Measurements from ENCODE around the gene ADARB1.

Gene ADARB1

DNA sequence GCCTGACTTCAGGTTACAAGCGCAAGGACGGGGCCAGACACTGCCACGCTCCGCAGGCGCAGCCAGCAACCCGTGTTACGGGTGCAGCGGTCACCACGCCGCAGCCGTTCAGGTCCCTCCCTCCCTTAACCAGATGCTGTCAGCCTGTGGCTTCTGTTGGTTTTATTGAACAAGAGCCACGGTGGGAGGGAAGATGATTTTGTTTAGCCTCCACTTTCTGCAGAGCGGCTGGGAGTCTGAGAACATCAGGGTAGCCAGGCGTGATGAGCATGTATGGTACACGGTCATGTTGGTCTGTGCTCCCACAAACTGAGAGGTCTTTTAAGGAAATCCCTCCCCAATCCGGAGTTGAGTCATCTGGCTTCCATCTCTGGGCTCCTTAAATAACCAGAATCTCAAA is 18.5 kb upstream of the ADARB1 start:
- peak; percentile 49 for DNase-seq

DNA sequence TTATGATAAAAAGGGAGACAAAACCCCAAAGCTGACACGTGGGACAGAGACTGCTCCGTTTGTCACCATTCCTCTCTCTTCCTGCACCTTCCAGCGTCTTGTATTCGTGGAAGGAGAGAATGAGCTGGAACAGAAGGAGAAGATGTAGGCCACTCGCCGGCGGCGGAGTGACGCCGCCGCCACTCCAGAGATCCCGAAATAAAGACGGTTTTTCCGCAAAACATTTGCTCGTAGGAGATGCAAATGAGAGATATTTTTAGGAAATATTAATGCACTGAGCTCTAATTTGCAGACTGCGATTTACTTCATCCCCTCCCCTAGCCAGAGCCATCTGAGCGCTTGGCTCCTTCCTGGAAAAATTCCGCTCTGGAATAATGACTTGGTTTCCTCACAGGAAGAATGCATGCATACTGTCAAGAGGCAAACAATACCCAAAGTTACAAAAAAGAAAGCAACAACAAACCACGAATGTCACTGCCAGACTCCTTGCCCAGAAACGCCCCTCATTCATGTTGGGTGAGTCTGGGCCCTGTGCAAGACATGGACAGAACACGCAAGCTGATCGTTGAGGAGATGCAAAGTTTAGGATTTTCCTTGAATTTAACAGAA is 18.0 kb upstream of the ADARB1 start:
- no peak for DNase-seq

DNA sequence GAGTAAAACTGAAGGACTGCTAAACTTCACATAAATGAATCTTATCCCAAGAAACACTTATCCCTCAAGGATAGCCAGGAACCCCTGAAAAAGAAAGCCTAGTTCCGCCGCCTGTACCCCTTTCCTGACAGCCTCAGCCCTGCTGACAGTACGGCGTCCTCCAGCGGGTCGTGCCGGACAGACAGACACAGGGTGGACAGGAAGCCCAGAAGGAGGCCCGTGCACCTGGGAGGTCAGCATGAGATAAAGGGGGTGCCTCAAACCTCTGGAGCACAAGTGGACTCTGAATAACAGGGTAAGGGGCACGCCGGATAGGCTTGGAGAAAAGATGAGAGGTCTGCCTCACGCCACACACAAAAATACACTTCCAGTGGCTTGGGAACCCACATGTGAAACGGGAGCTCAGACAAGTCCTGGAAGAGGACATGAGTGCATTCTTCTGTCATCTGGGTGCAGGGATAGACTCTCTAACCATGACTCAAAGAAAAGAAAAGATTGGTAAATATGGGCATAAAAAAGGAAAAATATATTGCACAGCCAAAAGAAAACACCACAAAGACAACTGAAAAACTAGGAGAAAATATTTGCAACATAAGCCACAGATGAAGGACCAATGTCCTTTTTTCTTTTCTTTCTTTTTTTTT is 17.3 kb upstream of the ADARB1 start:
- peak; percentile 13 for DNase-seq

DNA sequence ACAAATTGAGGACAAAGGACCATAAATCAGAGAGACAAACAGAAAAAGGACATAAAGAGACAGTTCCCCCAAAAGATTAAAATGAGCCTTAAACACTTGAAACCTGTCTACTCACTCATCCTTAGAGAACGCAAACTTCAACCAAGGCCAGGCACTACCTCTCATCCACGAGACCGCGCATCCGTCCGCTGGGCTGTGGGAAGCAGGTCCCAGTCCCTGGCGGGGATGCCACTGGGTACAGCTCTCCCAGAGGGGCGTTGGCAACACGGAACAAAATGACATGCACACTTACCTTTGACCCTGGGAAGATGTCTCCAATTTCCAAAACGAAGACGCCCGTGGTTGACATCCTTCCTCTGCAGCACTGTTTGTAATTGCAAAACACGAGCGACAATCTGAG is 16.5 kb upstream of the ADARB1 start:
- DNase-seq: no peak

DNA sequence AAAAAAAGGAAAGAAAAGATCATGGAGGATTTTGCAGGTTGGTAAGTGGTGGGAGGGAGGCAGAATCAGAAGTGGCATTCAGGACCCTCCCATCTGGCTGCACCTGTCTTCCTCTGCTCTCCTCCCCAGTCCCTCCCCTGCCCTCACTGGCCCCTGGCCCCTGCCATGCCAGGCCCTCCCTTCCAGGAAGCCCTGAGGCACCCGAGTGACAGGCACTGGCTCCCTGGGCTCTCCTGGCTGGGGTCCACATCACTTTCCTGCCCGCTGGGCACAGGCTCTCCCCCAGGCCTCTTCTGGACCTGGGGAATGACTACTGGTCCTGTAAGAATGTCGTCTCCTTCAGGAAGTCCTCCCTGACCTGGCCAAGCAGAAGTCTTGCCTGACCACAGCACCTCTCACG is 15.3 kb upstream of the ADARB1 start:
- no peak for DNase-seq

DNA sequence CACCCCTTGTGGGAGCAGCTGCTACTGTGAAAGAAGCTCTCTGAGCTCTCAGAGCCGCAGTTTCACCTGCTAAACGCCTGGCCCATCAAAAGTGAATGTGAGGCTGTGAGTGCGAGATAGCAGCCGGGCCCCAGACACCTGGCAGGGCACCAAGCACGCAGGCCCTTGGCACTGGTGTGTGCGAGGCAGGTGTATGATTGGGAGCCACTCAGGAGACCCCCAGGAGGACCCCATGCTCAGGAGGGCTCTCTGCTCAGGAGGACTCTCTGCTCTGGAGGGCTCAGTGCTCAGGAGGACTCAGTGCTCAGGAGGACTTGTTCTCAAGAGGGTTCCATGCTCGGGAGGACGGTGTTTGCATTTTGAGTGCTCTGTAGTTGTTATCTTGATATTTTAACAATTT is 14.3 kb upstream of the ADARB1 start:
- DNase-seq: no peak

DNA sequence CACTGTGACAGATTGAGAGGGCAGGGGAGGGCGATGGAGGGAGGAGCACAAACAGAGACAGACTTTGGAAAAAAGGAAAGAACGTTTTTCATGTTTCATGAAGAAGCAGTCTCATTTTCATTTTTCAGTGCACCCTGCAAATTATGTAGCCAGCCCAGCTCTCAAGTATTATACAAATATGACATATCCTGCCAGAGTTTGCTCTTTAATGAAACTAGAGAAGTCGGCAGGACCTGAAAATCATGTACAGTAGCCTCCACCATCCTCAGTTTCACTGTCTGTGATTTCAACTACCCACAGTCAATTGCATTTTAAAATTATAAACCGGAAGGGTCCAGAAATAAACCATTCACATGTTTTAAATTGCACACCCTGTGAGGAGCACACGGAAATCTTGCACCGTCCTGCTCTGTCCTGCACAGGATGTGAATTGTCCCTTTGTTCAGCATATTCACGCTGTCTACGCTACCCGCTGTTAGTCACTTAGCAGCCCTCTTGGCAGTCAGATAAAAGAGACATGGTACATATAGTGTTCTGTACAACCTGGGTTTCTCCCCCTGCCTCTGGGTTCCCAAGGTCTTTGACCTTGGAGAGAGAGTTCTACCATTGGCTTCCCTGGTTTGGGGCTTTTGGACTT is 13.6 kb upstream of the ADARB1 start:
- no peak for DNase-seq

DNA sequence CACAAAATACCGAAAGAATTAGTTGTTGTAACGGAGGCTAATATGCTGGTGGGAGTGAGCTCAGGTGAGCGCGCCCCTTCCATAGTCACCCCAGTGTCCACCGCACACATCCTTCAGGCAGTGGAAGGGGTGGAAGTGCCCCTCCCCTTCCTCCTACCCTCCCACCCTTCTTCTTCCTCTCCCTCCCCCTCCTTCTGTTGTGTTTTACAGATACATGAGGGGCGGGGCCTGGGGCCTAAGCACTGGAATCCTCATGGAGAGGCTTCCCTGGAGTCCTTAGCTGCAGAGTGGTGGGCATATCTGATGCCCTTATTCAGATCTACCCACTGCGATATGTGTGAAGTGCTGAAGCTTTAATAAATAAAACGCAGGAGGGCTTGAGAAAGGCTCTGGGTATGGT is 10.3 kb upstream of the ADARB1 start:
- DNase-seq: no peak

DNA sequence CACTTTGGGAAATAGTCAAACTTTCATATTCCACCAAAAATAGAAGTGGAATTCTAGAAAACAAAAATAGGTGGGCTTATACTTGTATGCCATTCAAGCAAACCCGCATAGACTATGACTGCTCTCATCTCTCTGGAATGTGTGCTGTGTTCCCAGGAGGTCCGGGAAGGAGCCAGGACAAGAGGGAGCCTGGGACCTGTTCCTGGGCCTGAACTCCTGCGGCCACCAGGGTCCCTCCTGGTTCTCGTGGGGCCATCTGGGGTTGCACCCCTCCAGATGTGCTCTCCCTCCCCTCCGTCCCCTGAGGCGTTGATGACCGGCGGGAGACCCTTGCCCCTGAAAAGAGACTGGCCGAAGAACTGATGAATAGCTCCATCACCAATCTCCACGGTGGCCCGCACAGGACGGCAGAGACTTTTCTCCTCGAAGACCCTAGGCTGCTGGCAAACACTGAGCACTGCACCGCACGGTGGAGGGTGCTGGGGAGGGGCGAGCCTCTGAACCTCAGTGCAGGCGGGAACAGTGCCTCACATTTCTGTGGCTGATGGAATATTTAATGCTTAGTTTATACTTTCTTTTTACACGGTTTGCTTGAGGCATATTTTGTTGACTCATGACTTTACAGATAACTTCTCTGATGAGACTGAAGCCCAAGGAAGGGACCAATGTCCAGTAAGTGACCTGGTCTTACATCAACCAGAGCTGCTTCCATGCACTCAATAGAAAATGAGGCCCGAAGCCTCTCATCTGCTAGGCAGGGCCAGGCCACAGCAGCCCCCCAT is 9.6 kb upstream of the ADARB1 start:
- peak; percentile 70 for DNase-seq

DNA sequence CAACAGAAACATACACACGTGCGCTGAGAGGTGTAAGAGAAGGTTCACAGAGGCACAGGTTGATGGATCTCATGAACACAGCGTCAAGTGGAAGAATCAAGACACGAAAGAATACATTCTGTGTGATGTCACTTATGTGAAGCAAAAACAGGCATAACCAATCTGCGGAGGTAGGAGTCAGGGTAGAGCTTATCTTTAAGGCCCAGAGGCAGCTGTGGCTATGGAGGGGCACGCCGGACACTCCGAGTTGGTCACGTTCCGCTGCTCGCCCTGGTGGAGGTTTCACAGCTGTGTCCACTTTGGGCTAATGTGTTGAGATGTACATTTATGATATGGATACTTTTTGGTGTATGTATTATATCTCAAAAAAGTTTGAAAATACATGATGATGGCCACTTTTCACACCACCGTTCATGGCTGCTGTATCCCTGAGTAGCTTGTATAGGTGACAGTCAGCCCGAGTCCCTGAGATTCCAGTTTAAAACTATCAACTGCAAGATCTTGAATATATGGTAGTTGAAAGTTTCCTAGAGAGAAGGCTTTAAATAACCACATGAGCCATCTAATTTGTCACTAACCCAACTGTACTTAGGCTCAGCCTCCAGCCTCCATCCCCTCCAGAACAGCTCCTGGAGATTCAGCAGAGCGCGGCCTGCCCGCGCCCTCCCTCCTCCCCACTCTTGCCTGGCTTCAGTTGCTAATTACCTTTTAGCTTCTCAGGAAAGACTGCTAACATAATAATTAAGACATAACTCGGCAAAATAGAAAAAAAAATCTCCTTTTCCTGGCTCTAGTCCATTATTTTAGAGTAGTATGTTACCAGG is 6.7 kb upstream of the ADARB1 start:
- no peak for DNase-seq

DNA sequence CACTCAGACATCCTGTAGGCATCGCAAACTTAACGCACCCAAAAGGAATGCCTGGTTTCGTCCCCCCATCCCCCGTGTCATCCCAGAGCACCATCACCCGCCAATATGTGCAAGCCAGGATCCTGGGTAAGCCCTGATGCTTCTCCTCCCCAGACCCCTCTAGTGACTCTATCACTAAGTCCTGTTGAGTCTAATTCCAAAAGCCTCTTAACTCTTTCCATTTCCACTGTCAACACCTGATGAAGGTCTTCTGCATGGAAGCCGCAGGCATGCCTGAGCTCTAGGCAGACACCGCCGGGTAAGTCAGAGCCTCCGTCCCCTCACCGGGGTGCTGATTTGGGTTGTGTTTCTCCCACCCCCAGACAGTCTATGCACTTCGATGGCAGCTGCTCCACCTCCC is 5.3 kb upstream of the ADARB1 start:
- no peak for DNase-seq

DNA sequence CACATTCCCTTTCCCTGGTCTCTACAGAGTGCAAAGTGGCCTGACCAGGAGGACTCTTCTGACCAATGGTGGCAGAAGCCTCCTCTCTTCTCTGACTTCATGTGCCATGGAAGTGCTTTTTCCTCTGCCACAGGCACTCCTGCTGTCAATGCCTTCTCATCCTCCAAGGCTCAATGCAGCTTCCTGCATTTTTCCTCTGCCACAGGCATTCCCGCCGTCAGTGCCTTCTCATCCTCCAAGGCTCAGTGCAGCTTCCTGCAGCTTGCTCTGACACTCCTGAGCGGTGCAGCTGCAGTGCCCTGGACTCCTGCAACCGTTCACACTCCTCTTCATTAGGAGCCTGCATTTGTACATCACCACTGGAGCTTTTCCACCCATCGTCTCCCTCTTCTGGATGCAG is 4.7 kb upstream of the ADARB1 start:
- peak; percentile 75 for DNase-seq

DNA sequence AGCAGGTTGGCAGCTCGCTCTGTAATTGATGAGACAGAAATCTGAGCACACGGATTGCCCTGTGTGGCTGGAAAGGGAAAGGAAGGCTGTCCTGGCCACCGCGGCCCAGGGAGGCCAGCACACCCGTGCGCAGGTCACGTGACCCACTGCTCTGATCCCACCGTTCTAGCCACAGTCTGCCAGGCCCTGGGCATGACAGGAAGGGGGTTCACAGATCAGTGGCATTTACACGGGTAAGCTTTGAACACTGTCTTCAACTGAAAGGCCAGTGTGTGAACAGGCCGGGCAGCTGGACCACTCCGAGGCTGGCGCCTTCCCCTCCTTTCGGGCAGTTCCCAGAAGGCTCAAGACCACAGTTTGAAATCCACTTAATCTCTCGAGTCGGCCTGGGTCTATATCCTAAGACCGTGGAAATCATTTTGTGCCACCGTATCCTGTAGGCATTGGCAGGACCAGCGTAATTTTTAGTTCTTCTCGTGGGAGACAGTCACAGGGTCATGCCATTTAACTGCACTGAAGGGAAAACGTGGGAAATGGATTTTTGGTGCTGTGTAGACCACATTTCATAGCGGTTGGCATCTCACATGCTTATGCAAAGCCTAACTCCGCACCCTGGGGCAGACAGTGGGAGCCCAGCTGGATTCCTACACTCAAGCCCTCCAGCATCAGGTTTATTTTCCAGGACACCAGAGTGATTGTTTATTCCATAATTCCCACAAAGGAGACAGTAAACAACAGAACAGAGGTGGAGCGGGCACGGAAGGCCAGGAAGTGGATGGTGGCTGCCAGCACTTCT is 3.1 kb upstream of the ADARB1 start:
- no peak for DNase-seq

DNA sequence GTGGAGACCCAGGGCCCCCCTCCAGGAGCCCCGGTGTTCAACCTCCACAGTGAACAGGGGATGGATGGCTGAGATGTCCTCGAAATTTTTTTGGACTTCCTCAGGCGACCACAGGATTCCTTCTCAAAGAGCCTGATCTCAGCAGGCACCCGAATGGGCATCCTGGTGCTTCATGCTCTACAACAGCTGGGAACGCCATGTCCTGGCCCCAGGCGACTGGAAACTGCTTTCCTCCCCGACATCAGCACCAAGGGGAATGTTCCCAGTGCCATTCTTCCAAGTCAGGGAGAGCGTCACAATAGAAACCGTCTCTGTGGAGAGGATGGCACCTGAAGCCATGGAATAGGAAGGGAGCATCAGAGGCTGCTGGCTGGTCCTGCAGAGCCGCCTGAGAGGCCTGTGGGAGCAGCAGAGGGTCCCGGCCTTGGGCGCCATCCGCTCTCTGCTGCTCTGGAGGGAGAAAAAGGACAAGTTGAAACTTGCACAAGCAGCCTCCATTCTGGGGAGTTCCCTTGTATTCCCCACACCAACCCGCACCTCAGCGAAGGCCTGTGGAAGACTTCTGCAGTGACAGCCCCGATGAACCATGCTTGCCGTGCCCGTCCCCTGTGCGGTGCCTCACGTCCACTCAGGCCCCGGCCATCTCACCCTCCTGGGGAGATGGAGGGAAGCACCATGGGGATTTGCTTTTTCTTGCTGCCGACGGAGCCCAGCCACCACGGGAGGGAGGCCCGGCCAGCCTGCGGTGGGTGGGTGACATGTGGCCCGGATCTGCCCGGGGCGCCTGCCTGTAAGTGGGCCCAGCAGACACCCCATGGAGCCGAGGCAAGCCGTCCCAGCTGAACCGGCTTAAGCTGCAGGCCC is 2.3 kb upstream of the ADARB1 start:
- no peak for DNase-seq

DNA sequence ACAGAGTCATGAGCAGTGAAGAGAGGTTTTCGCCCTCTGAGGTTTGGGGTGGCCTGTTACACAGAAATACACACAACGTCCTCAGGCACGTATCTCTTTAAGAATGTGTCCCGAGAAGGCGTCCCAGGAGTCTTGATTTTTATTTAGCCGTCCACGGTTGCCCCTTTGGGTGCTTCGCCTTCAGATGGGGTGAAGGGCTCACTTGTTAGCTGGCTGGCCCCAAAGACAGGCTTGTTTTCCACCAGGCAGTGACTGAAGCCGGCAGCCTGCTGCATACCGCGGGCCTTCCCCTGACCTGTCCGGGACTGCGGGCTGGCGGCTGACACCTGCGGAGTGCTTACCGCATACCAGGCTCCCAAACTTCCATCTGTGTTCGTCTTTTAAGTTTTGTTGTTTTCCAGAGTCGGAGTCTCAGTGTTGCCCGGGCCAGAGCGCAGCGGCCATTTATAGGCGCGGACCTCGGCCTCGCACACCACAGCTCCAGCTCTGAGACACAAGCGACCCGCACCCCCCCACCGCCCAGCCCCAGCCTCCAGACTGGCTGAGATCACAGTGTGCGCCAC is 1.6 kb upstream of the ADARB1 start:
- DNase-seq: no peak

DNA sequence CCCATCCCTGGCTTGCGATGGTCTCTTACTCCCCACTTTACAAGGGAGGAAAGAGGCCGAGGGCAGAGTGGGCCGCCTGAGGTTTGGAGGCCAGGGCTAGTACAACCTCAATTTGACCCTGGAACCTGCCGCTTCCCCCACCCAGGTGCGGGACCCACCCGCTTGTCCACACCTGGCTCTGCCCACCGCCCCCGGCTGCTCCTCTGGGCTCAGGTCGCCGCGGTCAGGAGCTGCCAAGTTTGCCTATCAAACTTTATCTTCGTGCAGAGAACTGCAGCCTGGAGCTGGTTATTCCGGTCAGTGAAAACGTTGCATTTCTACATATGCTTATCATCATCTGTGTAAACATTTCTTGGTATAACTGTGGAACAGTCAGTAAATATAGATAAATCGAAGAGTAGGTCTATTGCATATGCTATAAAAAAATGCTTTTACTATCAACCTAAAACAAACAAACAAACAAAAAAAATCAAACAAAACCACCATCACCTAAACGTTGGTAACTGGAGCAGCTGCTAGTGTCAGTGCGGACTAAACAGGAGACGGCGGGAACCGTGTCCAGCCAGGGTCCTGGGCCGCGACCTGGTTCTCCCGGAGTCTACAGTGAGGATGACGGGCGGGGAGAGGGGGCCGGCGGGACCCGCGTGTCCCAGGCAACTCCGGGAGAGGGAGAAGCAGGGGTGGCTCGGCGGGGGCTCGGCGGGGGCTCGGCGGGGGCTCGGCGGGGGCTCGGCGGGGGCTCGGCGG is 906 bp upstream of the ADARB1 start:
- DNase-seq: no peak

DNA sequence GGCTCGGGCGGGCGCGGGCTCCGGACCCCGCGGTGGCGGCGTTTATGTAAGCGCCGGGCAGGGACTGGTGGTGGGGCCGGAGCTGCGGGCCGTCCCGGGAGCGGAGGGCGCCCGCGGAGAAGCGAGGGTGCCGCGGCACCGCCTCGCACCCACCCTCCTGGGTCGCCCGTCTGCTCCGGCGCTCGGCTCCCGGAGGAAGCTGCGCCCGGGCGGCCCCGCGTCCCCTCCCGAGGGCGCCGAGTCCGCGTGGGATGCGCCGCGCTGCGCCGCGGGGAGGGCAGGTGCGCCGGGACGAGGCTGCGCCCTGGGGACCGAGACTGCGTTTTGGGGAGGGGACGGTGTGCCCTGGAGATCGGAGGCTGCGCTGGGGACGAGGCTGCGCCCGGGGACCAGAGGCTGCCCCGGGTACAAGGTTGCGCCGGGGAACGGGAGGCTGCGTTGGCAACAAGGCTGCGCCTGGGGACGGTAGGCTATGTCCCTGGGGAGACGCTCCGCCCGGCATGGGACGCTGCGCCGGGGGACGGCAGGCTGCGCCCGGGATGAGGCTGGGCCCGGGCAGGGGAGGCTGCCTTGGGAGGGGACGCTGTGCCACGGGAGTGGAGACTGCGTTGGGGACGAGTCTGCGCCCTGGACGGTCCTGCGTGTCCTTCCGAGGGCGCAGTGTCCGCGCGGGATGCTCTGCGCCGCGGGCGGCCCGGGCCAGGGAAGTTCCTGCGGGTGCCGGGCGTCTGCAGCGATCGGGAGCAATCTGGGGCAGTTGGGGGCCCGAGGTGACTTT is 627 bp downstream of the ADARB1 start:
- no peak for DNase-seq

DNA sequence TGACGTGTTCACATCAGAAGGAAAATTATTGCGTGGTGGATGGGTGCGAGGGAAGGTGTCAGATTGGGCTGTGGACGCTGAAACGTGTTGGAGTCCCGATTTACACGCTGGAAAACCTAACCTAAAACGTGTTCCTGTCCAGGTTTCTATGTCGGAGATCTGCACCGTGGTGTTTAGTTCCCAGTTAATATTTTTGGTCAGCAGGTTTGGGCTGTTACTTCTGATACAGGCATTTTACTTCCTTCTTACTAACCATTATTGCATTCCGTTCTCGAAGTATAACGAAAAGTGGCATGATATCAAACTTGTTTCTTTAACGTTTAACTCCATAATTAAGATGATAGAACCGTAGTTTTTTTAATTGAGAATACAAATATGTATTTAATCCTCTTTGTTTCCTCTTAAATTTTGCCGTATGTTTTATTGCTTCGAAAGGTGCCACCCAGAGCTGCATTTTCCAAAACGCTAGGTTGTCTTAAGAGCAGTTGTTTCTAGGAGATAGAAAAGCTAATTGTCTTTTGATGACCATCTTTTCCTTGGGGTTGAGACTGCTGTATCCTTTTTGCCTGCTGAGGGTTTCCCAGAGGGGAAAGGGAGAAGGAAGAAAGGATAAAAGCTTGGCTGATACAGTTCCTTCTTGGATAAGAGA is 1.3 kb downstream of the ADARB1 start:
- no peak for DNase-seq
